ENCODE data around the gene CFAP45. TPM values are rescaled to one million over a fixed set of nuclear protein-coding genes. Genes with fewer than 3 reads are reported as not detected.

CFAP45 gene
- total RNA-seq, 1 donor from 2014 or later: 1.0 TPM

DNA sequence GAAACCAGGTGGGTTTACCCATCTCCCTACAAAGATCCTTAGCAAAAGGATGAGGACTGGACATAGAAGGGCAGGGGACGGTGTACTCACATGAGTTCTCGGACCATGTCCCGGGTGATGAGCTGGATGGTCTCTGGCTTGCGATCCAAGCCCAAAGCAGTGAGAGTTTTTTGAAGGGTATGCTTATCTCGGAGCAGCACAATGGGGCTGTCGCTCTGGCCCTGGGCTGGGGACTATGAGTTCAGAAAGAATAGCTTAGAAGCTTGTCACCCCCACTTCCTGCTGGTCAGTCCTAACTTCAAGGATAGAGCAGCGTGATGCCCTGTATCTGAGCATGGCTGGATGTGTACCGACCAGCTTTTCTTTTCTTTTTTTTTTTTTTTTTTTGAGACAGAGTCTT lies 9.6 kb downstream of the CFAP45 start:
- Mint-ChIP-seq H3K9me3 (ENCODE audit: unreplicated experiment) (no peaks in the 10 kb centered on the region), H3K27ac (ENCODE audit: unreplicated experiment) (peak overlapping the region; percentile 90), H3K27me3 (ENCODE audit: unreplicated experiment) (peaks cover 8% of the 10 kb centered on the region), H3K4me1 (ENCODE audit: unreplicated experiment) (peaks cover 22% of the 10 kb centered on the region), H3K36me3 (ENCODE audit: low read depth, unreplicated experiment) (no peaks in the 10 kb centered on the region), H3K4me3 (ENCODE audit: unreplicated experiment) (no peak overlapping the region)
- no peak for DNase-seq (ENCODE audit: low spot score)
- TF ChIP-seq, protein P1, sequence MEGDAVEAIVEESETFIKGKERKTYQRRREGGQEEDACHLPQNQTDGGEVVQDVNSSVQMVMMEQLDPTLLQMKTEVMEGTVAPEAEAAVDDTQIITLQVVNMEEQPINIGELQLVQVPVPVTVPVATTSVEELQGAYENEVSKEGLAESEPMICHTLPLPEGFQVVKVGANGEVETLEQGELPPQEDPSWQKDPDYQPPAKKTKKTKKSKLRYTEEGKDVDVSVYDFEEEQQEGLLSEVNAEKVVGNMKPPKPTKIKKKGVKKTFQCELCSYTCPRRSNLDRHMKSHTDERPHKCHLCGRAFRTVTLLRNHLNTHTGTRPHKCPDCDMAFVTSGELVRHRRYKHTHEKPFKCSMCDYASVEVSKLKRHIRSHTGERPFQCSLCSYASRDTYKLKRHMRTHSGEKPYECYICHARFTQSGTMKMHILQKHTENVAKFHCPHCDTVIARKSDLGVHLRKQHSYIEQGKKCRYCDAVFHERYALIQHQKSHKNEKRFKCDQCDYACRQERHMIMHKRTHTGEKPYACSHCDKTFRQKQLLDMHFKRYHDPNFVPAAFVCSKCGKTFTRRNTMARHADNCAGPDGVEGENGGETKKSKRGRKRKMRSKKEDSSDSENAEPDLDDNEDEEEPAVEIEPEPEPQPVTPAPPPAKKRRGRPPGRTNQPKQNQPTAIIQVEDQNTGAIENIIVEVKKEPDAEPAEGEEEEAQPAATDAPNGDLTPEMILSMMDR (IDR thresholded peaks at IDR 0.05; ENCODE audit: unreplicated experiment): no peak

DNA sequence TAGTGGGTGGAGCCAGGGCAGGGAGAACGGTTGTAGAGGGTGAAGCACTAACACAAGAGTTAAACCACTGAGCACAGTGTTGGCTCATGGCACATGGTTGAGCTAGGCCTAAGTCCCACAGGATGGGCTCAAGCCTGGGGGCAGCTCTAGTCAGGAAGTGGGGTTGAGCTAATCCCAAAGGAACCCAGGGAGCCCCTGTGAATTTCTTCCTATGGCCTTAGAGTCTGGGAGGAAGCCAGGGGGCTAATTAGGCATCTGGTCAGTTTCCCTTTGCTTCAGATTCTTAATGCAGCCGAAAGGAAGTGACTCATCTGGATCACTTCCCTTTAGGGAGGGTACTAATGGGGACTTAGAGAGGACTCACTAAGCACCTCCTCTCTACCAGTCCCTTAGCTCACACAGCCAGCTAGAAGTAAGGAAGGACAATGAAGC lies 10.1 kb downstream of the CFAP45 start:
- Mint-ChIP-seq H3K9me3 (ENCODE audit: unreplicated experiment) (no peaks in the 10 kb centered on the region), H3K4me1 (ENCODE audit: unreplicated experiment) (peaks cover 22% of the 10 kb centered on the region), H3K27me3 (ENCODE audit: unreplicated experiment) (peaks cover 8% of the 10 kb centered on the region), H3K27ac (ENCODE audit: unreplicated experiment) (peak overlapping the region; percentile 90), H3K4me3 (ENCODE audit: unreplicated experiment) (no peak overlapping the region), H3K36me3 (ENCODE audit: low read depth, unreplicated experiment) (no peaks in the 10 kb centered on the region)
- DNase-seq (ENCODE audit: low spot score): no peak
- TF ChIP-seq, protein P1 (IDR thresholded peaks at IDR 0.05; ENCODE audit: unreplicated experiment): no peak

DNA sequence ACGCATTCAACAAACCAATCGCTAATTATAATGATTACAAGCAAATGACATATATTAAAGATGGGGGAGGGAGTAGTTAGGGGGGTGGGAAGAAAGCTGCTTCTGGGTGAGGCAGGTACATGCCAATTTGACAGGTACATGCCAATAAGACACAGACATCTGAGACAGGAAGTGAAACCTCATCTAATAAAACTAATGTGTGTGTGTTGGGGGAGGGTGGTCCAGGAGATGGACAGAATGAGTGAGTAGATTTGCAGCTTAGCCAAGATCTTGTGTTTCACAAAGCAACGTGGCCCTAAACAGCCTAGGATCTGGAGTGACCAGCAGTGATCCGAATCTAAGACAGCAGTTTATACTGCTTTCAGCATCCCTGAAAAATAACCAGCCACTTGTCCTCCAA lies 10.8 kb downstream of the CFAP45 start:
- Mint-ChIP-seq H3K27ac (ENCODE audit: unreplicated experiment) (no peak overlapping the region), H3K9me3 (ENCODE audit: unreplicated experiment) (no peaks in the 10 kb centered on the region), H3K27me3 (ENCODE audit: unreplicated experiment) (peaks cover 10% of the 10 kb centered on the region), H3K4me1 (ENCODE audit: unreplicated experiment) (peaks cover 22% of the 10 kb centered on the region), H3K4me3 (ENCODE audit: unreplicated experiment) (no peak overlapping the region), H3K36me3 (ENCODE audit: low read depth, unreplicated experiment) (no peaks in the 10 kb centered on the region)
- DNase-seq (ENCODE audit: low spot score): no peak
- TF ChIP-seq, protein P1 (IDR thresholded peaks at IDR 0.05; ENCODE audit: unreplicated experiment): no peak

DNA sequence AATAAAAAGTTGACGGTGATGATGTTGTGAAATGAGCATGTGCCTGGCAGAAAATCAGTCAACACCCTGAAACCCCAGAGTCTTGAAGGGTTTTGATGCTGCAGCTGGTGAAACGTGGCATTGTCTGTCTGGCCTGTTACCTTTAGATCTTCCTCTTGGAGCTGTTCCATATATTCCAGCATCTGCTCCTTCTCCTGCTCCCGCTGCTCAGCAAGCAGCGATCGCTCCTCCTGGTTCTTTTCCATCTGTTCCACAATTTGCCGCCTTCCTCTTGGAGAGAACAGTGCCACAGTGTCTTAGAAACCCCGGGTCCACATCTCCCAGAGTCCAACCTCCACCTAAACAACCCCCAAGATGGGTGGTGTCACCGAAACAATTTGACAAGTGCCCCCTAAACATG lies 15.7 kb downstream of the CFAP45 start:
- no peak overlapping the region for H3K4me3 Mint-ChIP-seq (ENCODE audit: unreplicated experiment)
- no peaks in the 10 kb centered on the region for H3K36me3 Mint-ChIP-seq (ENCODE audit: low read depth, unreplicated experiment)
- DNase-seq (ENCODE audit: low spot score): no peak
- peaks cover 7% of the 10 kb centered on the region for H3K4me1 Mint-ChIP-seq (ENCODE audit: unreplicated experiment)
- TF ChIP-seq, protein P1 (IDR thresholded peaks at IDR 0.05; ENCODE audit: unreplicated experiment): no peak
- peaks cover 8% of the 10 kb centered on the region for H3K27me3 Mint-ChIP-seq (ENCODE audit: unreplicated experiment)
- H3K27ac Mint-ChIP-seq (ENCODE audit: unreplicated experiment): no peak overlapping the region
- no peaks in the 10 kb centered on the region for H3K9me3 Mint-ChIP-seq (ENCODE audit: unreplicated experiment)

DNA sequence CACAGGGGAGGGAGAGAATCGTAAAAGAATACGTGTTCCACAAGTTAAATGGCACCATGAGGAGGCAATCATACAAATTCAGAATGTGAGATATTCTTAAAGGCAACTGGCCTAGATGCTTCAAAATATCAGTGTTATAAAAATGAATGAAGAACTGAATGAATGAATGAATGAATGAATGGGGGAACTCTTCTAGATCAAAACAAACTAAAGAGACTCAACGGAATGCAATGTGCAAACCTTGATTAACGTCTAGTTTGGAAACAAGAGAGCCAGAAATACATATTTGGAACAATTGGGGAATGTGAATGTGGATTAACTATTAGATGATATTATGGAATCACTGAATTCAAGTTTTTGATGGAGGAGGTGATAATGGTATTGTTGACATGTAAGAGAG lies 16.8 kb downstream of the CFAP45 start:
- no peaks in the 10 kb centered on the region for H3K9me3 Mint-ChIP-seq (ENCODE audit: unreplicated experiment)
- no peak for DNase-seq (ENCODE audit: low spot score)
- peaks cover 8% of the 10 kb centered on the region for H3K4me1 Mint-ChIP-seq (ENCODE audit: unreplicated experiment)
- H3K27ac Mint-ChIP-seq (ENCODE audit: unreplicated experiment): no peak overlapping the region
- H3K4me3 Mint-ChIP-seq (ENCODE audit: unreplicated experiment): no peak overlapping the region
- peaks cover 8% of the 10 kb centered on the region for H3K27me3 Mint-ChIP-seq (ENCODE audit: unreplicated experiment)
- TF ChIP-seq, protein P1 (IDR thresholded peaks at IDR 0.05; ENCODE audit: unreplicated experiment): no peak
- H3K36me3 Mint-ChIP-seq (ENCODE audit: low read depth, unreplicated experiment): no peaks in the 10 kb centered on the region
